ENCODE data around the gene DEDD. TPM values are rescaled to one million over a fixed set of nuclear protein-coding genes. Genes with fewer than 3 reads are reported as not detected.

DEDD gene
- total RNA-seq, 4 donors from 2014 or later = 27.5 to 34.6 (median 31.1) TPM

- Histone ChIP-seq H3K9me3 (no peaks in the 10 kb centered on the region), H3K4me3 (replicated peaks in 1 of 3) (no peak overlapping the region), H3K27me3 (no peaks in the 10 kb centered on the region), H3K4me1 (peaks cover 18 to 34% of the 10 kb centered on the region in 2 donors), H3K36me3 (peaks cover 0 to 5% of the 10 kb centered on the region in 2 donors), H3K27ac (no peak overlapping the region)
- DNase-seq = no peak
- TF ChIP-seq POLR2A (IDR thresholded peaks at IDR 0.05) (no peak), CTCF (IDR thresholded peaks at IDR 0.05) (no peak)
- intact Hi-C loops (cut with DNase I) = no loop called here
- 91 to 92% methylated on average over 4 to 5 of the region's 5 CpGs for whole genome bisulfite sequencing, 2 donors
Measured at GRCh38 chr1:161163793-161164192, 31.3 kb upstream of the DEDD start.

GRCh38 chr1:161162806-161163205, 30.3 kb upstream of the DEDD start:
- Histone ChIP-seq H3K27me3 (no peaks in the 10 kb centered on the region), H3K9me3 (no peaks in the 10 kb centered on the region), H3K36me3 (peaks cover 0 to 5% of the 10 kb centered on the region in 2 donors), H3K27ac (no peak overlapping the region), H3K4me3 (replicated peaks in 1 of 3) (no peak overlapping the region), H3K4me1 (peaks cover 18 to 35% of the 10 kb centered on the region in 2 donors)
- TF ChIP-seq POLR2A (IDR thresholded peaks at IDR 0.05) (no peak), CTCF (IDR thresholded peaks at IDR 0.05) (no peak)
- WGBS, 2 donors = 93 to 95% methylated on average over 10 of the region's 10 CpGs
- DNase-seq = no peak
- intact Hi-C loops (cut with DNase I) = no loop called here

- peaks cover 3 to 7% of the 10 kb centered on the region in 2 donors for H3K36me3 ChIP-seq
- no peak for DNase-seq
- no peak for TF ChIP-seq CTCF (IDR thresholded peaks at IDR 0.05)
- TF ChIP-seq POLR2A (IDR thresholded peaks at IDR 0.05) = no peak
- H3K4me1 ChIP-seq = peaks cover 15 to 32% of the 10 kb centered on the region in 2 donors
- H3K27ac ChIP-seq = no peak overlapping the region
- no peak overlapping the region for H3K4me3 ChIP-seq (replicated peaks in 1 of 3)
- H3K27me3 ChIP-seq = no peaks in the 10 kb centered on the region
- 83 to 86% methylated on average over 7 of the region's 7 CpGs for WGBS, 2 donors
- intact Hi-C loops (cut with DNase I) = no loop called here
- H3K9me3 ChIP-seq = no peaks in the 10 kb centered on the region
Measured at GRCh38 chr1:161162052-161162451, 29.6 kb upstream of the DEDD start.

GRCh38 chr1:161161652-161162051, 29.2 kb upstream of the DEDD start:
- Histone ChIP-seq H3K27ac (no peak overlapping the region), H3K36me3 (peaks cover 3 to 7% of the 10 kb centered on the region in 2 donors), H3K4me1 (peaks cover 11 to 30% of the 10 kb centered on the region in 2 donors), H3K27me3 (no peaks in the 10 kb centered on the region), H3K4me3 (replicated peaks in 1 of 3) (no peak overlapping the region), H3K9me3 (no peaks in the 10 kb centered on the region)
- DNase-seq = no peak
- 89 to 91% methylated on average over 5 of the region's 5 CpGs for WGBS, 2 donors
- TF ChIP-seq CTCF (IDR thresholded peaks at IDR 0.05) (no peak), POLR2A (IDR thresholded peaks at IDR 0.05) (no peak)
- intact Hi-C loops (cut with DNase I) = no loop called here

GRCh38 chr1:161160671-161161145, 28.2 kb upstream of the DEDD start:
- H3K4me3 ChIP-seq (replicated peaks in 1 of 3) = no peak overlapping the region
- DNase-seq = no peak
- TF ChIP-seq POLR2A (IDR thresholded peaks at IDR 0.05) = no peak
- TF ChIP-seq CTCF (IDR thresholded peaks at IDR 0.05) = no peak
- no peaks in the 10 kb centered on the region for H3K27me3 ChIP-seq
- H3K9me3 ChIP-seq = no peaks in the 10 kb centered on the region
- intact Hi-C loops (cut with DNase I) = no loop called here
- peaks cover 3 to 7% of the 10 kb centered on the region in 2 donors for H3K36me3 ChIP-seq
- H3K4me1 ChIP-seq = peaks cover 10 to 30% of the 10 kb centered on the region in 2 donors
- 95% methylated on average over 11 to 22 of the region's 22 CpGs for WGBS, 2 donors
- peak overlapping the region in 1 of 3 donors; percentile 93 for H3K27ac ChIP-seq
